Esophagus squamous epithelium (tissue), 5 donors: ENCODE data around the gene CYP2U1. TPM values are rescaled to one million over a fixed set of nuclear protein-coding genes. Genes with fewer than 3 reads are reported as not detected.
A peak's percentile ranks its signal among the peaks of the same experiment; 100 is the strongest.

Experiments
- DNase-seq: peaks from one replicate; lab custom pipeline; 2025; lab: John Stamatoyannopoulos, UW
- H3K27ac ChIP-seq, 4 donors: fragments of 200-600 bp; sonication (generic); one replicate each; pipeline ENCODE4 v1.5.1; 2016 to 2019; ENCODE audit warnings: mild to moderate bottlenecking in 1 of 4
- H3K27me3 ChIP-seq, 4 donors: fragments of 200-600 bp; sonication (generic); 1 replicate in 3 of 4; 2 replicates in 1 of 4; pipeline versions ENCODE4 v1.5.1 to v1.6.0; 2017 to 2021; ENCODE audit warnings: antibody characterized with exemption in 1 of 4
- H3K36me3 ChIP-seq, 3 donors: fragments of 200-600 bp; sonication (generic); one replicate each; pipeline ENCODE4 v1.5.1; 2016 to 2019
- H3K4me1 ChIP-seq, 3 donors: fragments of 200-600 bp; sonication (generic); one replicate each; pipeline ENCODE4 v1.5.1; 2017 to 2019
- H3K4me3 ChIP-seq, 4 donors: fragments of 200-600 bp; sonication (generic); 1 replicate in 3 of 4; 2 replicates in 1 of 4; pipeline ENCODE4 v1.5.1; 2016 to 2019; ENCODE audit warnings: mild to moderate bottlenecking in 2 of 4, moderate library complexity in 1 of 4
- H3K9me3 ChIP-seq, 3 donors: fragments of 200-600 bp; sonication (generic); one replicate each; pipeline ENCODE4 v1.5.1; 2016 to 2019
- CTCF ChIP-seq, 6 experiments: fragments of 450-650 bp in 4 of 6; fragments of 200-600 bp in 2 of 6; sonication (generic) in 2 of 6; IDR thresholded peaks; one replicate each; pipeline ENCODE4 v1.5.1; 2016 to 2019; ENCODE audit warnings: antibody characterized with exemption in 6 of 6, mild to moderate bottlenecking in 4 of 6, moderate library complexity in 4 of 6
- POLR2A ChIP-seq, 4 donors: fragments of 450-650 bp; IDR thresholded peaks; one replicate each; pipeline ENCODE4 v1.6.1; 2017; ENCODE audit warnings: antibody characterized with exemption in 4 of 4, mild to moderate bottlenecking in 4 of 4, moderate library complexity in 3 of 4
- WGBS, 2 donors: methylation state at CpG; one replicate each; pipeline ENCODE4 v1.1.5; 2018; 5-methylcytosine and 5-hydroxymethylcytosine counted together
- intact Hi-C: fragments of 100-400 bp; cut with DNase I; formaldehyde crosslinking; loops from one replicate; pipeline ENCODE4 v1.15.0; 2022
- total RNA-seq, 4 donors: library from RNA; depleted of rRNA; stranded (reverse); fragments of >200 nt; gene quantifications; one replicate each; pipeline ENCODE4 v1.1.0, GENCODE V29; 2016
- donor health status: DM: yes; HTN: yes; CAD: no.

CYP2U1 gene
- total RNA-seq, 4 donors from 2014 or later = 1.8 to 8.4 (median 4.5) TPM

DNA sequence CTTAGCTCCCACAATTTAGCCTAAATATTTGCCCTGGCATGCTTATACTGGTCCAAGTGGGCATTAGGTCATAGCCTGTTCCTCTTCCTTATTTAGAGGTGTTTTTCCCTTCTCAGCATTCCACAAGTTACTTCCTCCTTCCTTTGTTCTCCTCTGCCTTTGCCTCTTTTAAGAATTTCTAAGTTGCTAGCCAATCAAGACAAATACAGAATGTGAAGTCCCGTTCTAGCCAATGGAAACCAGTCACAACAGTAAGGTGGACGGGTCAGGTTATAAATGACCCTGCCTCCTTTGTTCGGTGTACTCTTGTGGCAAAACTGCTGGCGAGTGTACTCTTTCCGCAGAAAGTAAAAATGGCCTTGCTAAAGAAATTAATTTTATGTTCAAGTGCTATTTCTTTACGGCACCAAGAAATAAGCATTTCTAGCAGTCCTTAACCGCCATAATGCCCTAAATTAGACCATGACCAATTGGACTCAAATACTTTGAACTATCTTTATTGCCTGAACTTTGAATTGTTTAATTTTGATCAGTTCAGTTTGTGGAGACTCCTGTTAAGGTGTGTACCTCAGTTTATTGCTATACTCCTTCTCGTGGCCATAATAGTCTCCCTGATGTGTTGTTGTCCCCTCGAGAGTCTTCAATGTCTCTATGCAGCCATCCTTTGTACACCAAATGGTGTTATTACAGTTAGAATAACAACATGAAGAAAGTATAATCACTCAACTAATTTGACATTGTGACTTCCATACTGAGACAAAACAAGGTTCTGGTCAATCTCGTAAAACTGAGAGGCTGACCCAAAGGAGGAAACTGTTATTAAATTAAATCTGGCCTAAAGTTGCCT, 56.8 kb downstream of the CYP2U1 start:
- WGBS, 2 donors = 72 to 81% methylated on average over 10 of the region's 10 CpGs
- Histone ChIP-seq H3K4me3 (peak overlapping the region in 2 of 4 donors; percentile 67 to 82), H3K4me1 (peaks cover 7 to 55% (median 26%) of the 10 kb centered on the region in 3 donors), H3K27me3 (no peaks in the 10 kb centered on the region), H3K9me3 (no peaks in the 10 kb centered on the region), H3K27ac (peak overlapping the region; percentile 82 to 94 (median 92)), H3K36me3 (no peaks in the 10 kb centered on the region)
- DNase-seq = no peak
- no peak for TF ChIP-seq POLR2A (IDR thresholded peaks at IDR 0.05)
- TF ChIP-seq CTCF (IDR thresholded peaks at IDR 0.05) = no peak
- intact Hi-C loops = no loop called here

- 32 to 55% methylated on average over 5 of the region's 5 CpGs for WGBS, 2 donors
- Histone ChIP-seq H3K4me3 (peak overlapping the region in 3 of 4 donors; percentile 67 to 88 (median 82)), H3K4me1 (peaks cover 7 to 61% (median 26%) of the 10 kb centered on the region in 3 donors), H3K27me3 (no peaks in the 10 kb centered on the region), H3K36me3 (no peaks in the 10 kb centered on the region), H3K9me3 (no peaks in the 10 kb centered on the region), H3K27ac (peak overlapping the region; percentile 82 to 94 (median 92))
- no peak for DNase-seq
- TF ChIP-seq CTCF (IDR thresholded peaks at IDR 0.05) (no peak), POLR2A (IDR thresholded peaks at IDR 0.05) (no peak)
- intact Hi-C loops = no loop called here
Observed at GRCh38 chr4:107988763-107989035, 57.4 kb downstream of the CYP2U1 start.

GRCh38 chr4:107989162-107989536, 57.8 kb downstream of the CYP2U1 start:
- H3K4me3 ChIP-seq = peak overlapping the region; percentile 67 to 88 (median 76)
- no peaks in the 10 kb centered on the region for H3K27me3 ChIP-seq
- peaks cover 7 to 64% (median 29%) of the 10 kb centered on the region in 3 donors for H3K4me1 ChIP-seq
- no peaks in the 10 kb centered on the region for H3K9me3 ChIP-seq
- TF ChIP-seq POLR2A (IDR thresholded peaks at IDR 0.05) (no peak), CTCF (IDR thresholded peaks at IDR 0.05) (no peak)
- intact Hi-C loops = no loop called here
- H3K27ac ChIP-seq = peak overlapping the region; percentile 82 to 94 (median 92)
- WGBS, 2 donors = 2 to 4% methylated on average over 8 of the region's 8 CpGs
- H3K36me3 ChIP-seq = no peaks in the 10 kb centered on the region
- no peak for DNase-seq

GRCh38 chr4:107989537-107990386, 58.4 kb downstream of the CYP2U1 start, which contains the start of gene HADH:
Gene HADH (plus strand): TSS chr4:107989889. CDS start chr4:107989933, 44 bp downstream.
- intact Hi-C loops = no loop called here
- H3K9me3 ChIP-seq = no peaks in the 10 kb centered on the region
- H3K4me3 ChIP-seq = peak within 1 kb of the TSS; percentile 67 to 88 (median 76)
- no peaks in the 10 kb centered on the region for H3K27me3 ChIP-seq
- TF ChIP-seq POLR2A (IDR thresholded peaks at IDR 0.05) (peak in 3 of 4 donors; percentile 69 to 95 (median 94)), CTCF (IDR thresholded peaks at IDR 0.05) (no peak)
- 0% methylated on average over 9 to 14 of the region's 78 CpGs for WGBS, 2 donors
- peak within 1 kb of the TSS; percentile 82 to 94 (median 92) for H3K27ac ChIP-seq
- H3K36me3 ChIP-seq = no peaks in the 10 kb centered on the region
- H3K4me1 ChIP-seq = peaks cover 7 to 70% (median 31%) of the 10 kb centered on the region in 3 donors
- peak; percentile 81 for DNase-seq
